Measurements from ENCODE around the gene NFYC. TPM values are rescaled to one million over a fixed set of nuclear protein-coding genes. Genes with fewer than 3 reads are reported as not detected.

The NFYC gene
- total RNA-seq, 2 donors from 2014 or later = 46.9 to 62.2 TPM

DNA sequence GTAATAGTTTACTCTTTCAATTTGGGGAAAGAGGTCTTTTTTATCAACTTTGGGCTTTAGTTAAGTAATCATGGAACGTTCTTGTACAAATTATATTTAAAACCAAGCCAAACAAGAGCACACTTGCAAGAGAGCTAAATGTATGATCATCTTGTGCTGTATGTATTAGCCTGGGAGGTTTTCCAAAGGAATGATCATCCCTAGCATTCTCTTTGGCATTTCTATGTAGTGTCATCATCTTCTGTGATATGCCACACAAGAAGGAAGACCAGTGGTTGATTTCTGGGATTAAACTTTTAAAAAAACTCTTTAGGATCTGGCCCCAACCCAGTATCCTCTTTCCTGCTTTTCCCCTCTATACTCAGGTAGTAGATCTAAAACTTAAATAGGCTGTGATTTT, 53.7 kb downstream of the NFYC start:
- Histone ChIP-seq H3K4me3 (no peak overlapping the region), H3K9ac (ENCODE audit: low read depth in 2 of 2, low read length in 2 of 2) (no peak overlapping the region), H3K36me3 (no peaks in the 10 kb centered on the region), H3K27ac (no peak overlapping the region), H3K9me3 (no peaks in the 10 kb centered on the region), H3K4me1 (peaks cover 5% of the 10 kb centered on the region), H3K27me3 (no peaks in the 10 kb centered on the region)
- intact Hi-C loops (cut with DNase I) = no loop called here
- TF ChIP-seq, protein P1, sequence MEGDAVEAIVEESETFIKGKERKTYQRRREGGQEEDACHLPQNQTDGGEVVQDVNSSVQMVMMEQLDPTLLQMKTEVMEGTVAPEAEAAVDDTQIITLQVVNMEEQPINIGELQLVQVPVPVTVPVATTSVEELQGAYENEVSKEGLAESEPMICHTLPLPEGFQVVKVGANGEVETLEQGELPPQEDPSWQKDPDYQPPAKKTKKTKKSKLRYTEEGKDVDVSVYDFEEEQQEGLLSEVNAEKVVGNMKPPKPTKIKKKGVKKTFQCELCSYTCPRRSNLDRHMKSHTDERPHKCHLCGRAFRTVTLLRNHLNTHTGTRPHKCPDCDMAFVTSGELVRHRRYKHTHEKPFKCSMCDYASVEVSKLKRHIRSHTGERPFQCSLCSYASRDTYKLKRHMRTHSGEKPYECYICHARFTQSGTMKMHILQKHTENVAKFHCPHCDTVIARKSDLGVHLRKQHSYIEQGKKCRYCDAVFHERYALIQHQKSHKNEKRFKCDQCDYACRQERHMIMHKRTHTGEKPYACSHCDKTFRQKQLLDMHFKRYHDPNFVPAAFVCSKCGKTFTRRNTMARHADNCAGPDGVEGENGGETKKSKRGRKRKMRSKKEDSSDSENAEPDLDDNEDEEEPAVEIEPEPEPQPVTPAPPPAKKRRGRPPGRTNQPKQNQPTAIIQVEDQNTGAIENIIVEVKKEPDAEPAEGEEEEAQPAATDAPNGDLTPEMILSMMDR (IDR thresholded peaks at IDR 0.05) = no peak
- no peak for DNase-seq

DNA sequence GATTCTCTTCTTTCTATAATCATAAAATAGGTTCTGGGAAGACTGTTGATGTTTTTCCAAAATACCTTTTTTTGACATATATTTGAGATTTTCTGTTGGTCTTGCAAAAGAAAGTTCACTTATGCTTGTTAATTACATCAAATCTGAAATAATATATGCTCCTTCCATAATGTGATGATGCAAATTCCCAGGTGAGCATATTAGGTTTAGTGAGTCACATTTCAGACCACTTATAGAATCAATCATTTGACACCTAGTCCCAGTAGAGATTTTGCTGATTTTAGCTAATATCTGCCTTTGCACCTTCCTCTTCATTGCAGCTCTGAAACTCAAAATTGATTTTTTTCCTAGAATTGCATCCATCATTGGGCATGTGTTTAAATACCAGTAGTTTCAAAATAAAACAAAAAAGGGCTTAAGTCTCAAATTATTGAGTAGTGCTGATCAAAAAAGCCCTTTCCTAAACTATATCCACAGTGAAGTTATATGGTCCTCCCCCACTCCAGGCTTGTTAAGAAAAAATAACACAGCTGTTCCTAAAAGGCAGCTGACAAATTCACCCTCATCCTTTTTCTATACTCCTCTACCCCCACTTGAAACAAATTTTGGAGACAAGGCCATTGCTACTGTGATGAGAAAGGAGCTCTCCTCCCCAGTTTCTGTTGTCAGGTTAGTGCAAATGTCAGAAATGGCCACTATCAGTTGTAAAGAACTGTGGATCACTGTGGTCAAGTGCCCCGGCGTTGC, 55.0 kb downstream of the NFYC start:
- Histone ChIP-seq H3K9ac (ENCODE audit: low read depth in 2 of 2, low read length in 2 of 2) (no peak overlapping the region), H3K27ac (no peak overlapping the region), H3K9me3 (no peaks in the 10 kb centered on the region), H3K4me1 (peaks cover 5% of the 10 kb centered on the region), H3K27me3 (no peaks in the 10 kb centered on the region), H3K36me3 (no peaks in the 10 kb centered on the region), H3K4me3 (no peak overlapping the region)
- intact Hi-C loops (cut with DNase I) = no loop called here
- TF ChIP-seq, protein P1 (IDR thresholded peaks at IDR 0.05) = no peak
- no peak for DNase-seq

DNA sequence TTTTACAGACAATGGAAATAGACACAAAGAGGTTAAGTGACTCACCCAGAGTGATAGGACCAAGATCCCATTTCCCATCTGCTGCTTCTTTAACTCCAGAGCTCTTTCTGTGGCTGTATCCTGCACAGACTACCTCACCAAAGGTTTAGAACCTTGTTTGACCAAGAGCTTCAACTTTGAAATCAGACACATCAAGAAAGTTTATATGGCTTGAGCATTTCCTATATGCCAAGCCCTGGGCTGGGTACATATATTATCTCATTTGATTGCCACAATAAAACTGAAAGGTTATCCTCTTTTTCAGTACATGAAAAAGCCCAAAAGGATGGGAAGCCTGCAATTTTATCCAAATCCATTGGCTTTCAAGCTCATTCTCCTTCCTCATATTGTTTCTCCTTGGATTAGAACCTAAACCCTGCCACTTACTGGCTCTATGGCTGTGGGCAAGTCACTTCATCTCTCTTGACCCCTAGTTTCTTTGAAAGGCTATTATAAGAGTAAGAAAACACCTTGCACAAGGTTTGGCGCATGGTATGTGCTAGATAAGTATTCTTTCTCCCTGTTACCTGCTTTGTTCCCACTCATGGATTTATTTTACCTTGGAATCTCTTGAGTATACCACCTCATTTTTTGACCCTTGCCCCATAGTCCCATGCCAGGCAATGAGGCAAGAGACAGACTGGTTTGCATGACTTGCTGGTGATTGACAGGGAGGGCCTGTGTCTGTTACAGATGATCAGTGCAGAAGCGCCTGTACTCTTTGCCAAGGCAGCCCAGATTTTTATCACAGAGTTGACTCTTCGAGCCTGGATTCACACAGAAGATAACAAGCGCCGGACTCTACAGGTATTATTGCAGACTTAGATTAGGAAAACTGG, 57.6 kb downstream of the NFYC start:
- peaks cover 2% of the 10 kb centered on the region for H3K36me3 ChIP-seq
- TF ChIP-seq, protein P1 (IDR thresholded peaks at IDR 0.05) = no peak
- H3K9ac ChIP-seq (ENCODE audit: low read depth in 2 of 2, low read length in 2 of 2) = no peak overlapping the region
- H3K9me3 ChIP-seq = no peaks in the 10 kb centered on the region
- H3K27ac ChIP-seq = no peak overlapping the region
- H3K27me3 ChIP-seq = no peaks in the 10 kb centered on the region
- DNase-seq = peak; percentile 36
- peaks cover 5% of the 10 kb centered on the region for H3K4me1 ChIP-seq
- intact Hi-C loops (cut with DNase I) = no loop called here
- no peak overlapping the region for H3K4me3 ChIP-seq

DNA sequence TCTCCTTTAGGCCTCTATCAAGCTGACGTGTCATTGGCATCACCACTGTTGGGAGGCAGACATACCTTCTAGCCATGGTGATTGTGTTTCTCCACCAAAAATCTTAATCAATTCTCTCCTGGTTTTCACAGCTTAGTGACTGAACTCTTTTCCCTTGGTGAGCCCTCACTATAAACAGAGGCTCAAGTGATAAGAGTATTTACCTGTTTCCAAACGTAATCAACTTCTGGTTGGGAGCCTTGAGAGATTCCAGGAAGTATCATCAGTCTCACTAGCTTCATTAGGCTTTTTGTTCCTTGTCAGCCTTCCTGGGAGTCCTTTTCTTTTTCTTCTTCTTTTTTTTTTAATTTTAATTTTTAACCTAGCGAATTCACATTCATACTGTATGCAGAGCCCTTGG, 58.3 kb downstream of the NFYC start:
- DNase-seq = no peak
- H3K4me3 ChIP-seq = no peak overlapping the region
- no peaks in the 10 kb centered on the region for H3K9me3 ChIP-seq
- intact Hi-C loops (cut with DNase I) = no loop called here
- peaks cover 5% of the 10 kb centered on the region for H3K4me1 ChIP-seq
- H3K36me3 ChIP-seq = peaks cover 8% of the 10 kb centered on the region
- no peaks in the 10 kb centered on the region for H3K27me3 ChIP-seq
- TF ChIP-seq, protein P1 (IDR thresholded peaks at IDR 0.05) = no peak
- H3K9ac ChIP-seq (ENCODE audit: low read depth in 2 of 2, low read length in 2 of 2) = no peak overlapping the region
- no peak overlapping the region for H3K27ac ChIP-seq

DNA sequence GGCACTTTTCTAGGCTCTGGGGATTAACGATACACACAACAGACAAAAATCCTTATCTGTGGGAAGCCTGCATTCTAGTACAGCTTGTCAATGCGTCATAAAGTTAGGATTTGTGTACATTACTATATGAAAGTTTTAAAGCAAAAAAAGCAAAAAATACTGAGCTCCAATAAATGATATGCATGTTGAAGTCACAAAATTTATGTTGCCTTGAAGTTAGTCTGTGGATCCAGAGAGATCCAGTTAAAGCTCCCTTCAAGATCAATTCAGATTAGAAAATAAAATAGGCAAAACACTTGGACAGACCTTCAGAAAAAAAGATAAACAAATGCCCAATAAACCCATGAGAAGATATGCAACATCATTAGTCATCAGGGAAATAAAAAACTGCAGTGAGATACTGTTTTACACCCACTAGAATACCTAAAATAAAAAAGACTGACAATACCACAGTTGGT, 59.0 kb downstream of the NFYC start:
- TF ChIP-seq, protein P1 (IDR thresholded peaks at IDR 0.05) = no peak
- H3K27me3 ChIP-seq = no peaks in the 10 kb centered on the region
- no peak overlapping the region for H3K27ac ChIP-seq
- no peaks in the 10 kb centered on the region for H3K9me3 ChIP-seq
- H3K4me3 ChIP-seq = no peak overlapping the region
- H3K4me1 ChIP-seq = peaks cover 5% of the 10 kb centered on the region
- intact Hi-C loops (cut with DNase I) = no loop called here
- peaks cover 8% of the 10 kb centered on the region for H3K36me3 ChIP-seq
- no peak overlapping the region for H3K9ac ChIP-seq (ENCODE audit: low read depth in 2 of 2, low read length in 2 of 2)
- no peak for DNase-seq
